GM19467 (cell line): ENCODE measurements around the gene CMTR2.

Experiments used
- ATAC-seq: cut with Tn5 transposase; IDR thresholded peaks from one replicate; pipeline ENCODE4 v1.9.1; 2021; ENCODE audit warnings: mild to moderate bottlenecking, moderate library complexity; ENCODE audit not compliant: unreplicated experiment

The CMTR2 gene

DNA sequence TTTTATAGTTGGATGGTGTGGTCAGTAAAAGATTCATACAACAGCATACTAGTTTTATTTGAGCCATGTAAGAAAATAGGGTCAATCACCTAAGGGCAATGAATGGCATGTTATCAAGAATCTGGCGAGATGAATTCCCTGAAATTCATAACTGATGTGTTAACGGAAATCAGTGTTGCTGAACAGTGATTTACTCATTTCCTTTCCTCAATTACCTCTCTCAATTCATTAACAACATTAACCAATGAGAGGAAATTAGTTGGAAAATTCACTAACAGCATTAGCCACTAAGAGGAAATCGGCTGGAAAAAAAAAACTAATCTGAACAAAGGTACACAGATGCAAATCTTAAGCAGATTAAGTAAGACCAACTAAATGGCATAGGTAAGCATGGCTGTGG, 6.3 kb downstream of the CMTR2 start:
- no peak for ATAC-seq

DNA sequence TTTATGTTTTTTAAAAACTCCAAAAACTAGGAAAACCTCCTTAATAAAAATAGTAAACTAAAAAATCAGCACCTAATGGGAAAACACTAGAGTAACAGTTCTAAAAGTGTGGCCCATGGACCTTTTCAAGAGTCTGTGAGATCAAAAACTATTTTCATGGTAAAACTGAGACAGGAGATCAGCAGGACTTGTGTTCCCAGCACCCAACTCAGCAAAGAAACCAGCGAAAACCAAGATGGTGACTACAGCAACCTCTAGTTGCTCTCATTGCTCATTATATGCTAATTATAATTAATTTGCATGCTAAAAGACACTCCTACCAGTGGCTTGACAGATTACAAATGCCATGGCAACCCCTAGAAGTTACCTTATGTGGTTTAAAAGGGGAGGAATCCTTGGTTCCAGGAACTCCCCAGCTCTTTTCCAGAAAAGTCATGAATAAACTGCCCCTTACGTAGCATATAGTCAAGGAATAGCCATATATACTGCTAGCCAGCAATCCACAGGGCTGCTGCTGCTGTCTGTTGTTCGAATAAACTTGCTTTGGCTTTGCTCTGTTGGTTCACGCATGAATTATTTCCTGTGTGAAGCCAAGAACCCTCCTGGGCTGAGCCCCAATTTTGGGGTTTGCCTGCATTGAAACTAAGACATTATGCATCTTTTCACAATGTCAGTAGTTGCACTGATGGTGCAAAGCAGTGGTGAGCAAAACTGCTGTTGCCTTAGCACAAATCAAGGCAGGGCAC, 12.4 kb downstream of the CMTR2 start:
- no peak for ATAC-seq

DNA sequence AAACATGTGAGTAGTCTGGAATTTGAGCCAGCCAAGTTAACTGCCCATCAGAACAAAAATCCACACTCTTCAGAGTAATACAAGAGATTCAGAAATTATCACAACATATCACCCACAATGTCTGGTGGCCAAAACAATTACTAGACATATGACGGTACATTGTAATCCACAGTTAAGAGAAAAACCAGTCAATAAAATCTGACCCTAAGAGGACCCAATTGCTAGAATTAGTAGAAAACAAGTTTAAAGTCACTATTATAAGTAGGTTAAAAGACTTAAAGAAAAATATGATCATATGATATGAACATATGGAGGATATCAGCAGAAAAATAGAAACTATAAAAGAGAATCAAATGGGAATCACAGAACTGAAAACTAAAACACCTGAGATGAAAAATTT, 15.8 kb downstream of the CMTR2 start:
- no peak for ATAC-seq

DNA sequence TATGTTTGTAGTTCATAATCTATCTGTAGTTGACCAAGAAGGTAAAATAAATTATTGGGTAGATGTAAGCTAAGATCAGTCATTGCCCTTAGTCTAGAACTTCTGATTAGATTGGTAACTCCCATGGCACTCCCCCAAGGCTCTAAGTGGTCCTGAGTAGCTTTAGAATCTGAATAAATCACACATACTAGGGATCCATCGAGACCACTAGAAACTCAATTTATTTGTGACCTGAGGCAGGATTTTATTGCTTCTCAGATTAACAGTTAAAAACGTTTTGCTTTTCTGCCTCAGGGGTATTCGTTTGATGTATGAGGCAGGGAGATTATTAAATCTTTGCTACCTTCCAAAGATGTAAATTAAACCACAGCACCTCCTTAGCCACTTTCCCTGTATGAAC, 24.9 kb downstream of the CMTR2 start:
- no peak for ATAC-seq

DNA sequence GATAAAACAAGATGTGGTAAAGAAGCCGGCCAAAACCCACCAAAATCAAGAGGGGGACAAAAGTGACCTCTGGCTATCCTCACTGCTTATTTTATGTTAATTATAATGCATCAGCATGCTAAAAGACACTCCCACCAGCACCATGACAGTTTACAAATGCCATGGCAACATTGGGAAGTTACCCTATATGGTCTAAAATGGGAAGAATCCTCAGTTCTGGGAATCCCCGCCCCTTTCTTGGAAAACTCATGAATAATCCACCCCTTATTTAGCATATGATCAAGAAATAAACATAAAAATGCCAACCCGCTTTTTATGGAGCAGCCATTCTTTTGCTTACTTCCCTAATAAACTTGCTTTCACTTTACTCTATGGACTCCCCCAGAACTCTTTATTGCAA, 25.6 kb downstream of the CMTR2 start:
- ATAC-seq = no peak

DNA sequence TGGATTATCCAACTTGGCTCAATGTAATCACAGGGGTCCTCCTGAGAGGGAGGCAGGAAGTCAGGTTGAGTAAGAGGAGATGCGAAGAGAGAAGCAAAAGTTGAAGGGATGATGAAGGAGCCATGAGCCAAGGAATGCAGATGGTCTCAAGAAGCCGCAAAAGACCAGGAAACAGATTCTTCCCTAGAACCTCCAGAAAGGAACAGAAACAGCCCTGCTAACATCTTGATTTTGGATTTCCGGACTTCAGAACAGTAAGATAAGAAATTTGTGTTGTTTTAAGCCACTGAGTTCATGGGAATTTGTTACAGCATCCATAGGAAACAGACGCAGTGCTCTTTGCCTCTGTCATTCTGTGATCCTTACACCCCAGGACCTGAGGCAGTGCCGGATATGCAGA, 26.8 kb downstream of the CMTR2 start:
- ATAC-seq = no peak

DNA sequence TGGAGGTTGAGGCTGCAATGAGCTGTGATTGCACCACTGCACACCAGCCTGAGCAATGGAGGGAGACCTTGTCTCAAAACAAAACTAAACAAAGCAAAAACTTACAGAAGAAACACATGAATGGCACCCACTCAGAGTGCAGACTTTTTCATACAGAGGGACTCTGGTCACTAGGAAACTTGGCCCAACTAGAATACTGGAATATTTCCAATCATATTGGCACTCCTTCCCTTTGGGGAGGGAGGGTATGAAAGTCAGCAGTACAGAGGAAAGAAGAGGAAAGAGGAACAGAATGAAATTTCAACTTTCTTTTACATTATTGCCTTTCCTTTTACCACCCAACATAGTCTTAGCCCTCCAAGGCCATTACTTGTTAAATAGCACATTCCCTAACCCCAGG, 28.2 kb downstream of the CMTR2 start:
- no peak for ATAC-seq

DNA sequence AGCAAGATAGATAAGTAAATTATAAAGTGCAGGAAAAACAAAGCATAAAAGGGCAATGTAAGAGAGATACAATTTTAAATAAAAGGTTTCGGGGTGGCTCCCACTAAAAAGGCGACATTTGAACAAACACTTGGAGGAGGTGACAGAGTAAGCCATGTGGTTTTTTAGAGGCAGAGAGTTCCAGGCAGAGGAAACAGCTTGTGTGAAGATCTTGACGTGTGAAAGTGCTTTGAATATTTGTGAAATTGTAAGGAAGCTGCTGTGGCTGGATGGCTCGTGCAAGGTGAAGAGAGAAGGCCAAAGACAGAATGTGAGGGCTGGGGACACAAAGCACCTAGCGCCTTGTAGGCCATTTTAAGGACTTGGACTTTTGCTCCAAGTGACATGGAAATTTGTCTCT, 30.1 kb downstream of the CMTR2 start:
- ATAC-seq = no peak

DNA sequence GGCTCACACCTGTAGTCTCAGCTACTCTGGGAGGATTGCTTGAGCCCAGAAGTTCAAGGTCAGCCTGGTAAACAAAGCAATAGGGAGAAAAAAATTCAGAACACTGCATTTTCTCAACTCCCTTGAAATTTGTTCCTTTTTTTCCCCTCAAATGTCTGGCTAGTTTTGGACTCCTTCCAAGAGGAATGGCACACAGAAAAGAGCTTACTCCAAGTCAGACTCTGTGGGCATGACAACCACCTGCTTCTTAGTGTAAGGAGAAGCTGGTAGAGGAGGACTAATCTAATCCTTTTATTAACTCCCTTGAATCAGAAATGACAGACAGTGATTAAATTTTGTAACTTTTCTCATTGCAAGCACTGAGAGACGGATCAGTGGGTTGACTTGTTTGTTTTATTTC, 30.8 kb downstream of the CMTR2 start:
- ATAC-seq = no peak

DNA sequence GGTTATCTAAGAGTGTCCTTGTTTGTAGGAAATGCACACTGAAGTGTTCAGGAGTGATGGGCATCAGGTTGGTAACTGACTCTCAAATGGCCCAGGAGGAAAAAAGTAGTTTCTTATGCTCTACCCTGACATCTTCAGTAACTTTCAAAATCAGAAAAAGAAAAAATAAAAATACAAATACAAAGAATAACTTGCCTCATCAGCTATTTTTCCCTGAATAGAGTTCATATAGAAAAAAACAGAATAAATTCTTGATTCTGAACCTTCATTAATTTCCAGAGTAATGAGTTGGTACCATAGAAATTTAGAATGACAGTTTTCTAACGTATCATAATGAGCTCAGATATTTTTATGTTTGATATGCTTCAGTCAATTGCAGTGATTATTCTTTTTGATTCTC, 31.4 kb downstream of the CMTR2 start:
- no peak for ATAC-seq

DNA sequence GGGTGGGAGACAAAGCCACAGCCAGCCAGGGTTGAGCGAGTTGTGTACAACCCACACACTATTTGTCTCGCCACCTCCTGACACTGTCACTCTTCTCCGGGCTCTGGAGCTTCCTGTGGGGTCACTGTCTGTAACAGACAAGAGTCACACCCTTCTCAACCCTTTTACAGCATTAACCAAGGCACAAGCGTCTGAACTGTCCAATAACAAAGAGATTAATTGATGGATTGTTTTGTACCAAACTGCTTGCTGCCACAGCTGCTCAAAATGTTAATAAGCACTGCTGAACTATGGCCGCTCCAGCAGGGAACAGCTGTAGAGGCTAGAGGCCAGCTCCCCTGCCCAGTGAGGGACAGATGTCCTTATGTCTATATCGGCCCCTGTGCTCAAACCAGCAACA, 33.5 kb downstream of the CMTR2 start:
- ATAC-seq = no peak

DNA sequence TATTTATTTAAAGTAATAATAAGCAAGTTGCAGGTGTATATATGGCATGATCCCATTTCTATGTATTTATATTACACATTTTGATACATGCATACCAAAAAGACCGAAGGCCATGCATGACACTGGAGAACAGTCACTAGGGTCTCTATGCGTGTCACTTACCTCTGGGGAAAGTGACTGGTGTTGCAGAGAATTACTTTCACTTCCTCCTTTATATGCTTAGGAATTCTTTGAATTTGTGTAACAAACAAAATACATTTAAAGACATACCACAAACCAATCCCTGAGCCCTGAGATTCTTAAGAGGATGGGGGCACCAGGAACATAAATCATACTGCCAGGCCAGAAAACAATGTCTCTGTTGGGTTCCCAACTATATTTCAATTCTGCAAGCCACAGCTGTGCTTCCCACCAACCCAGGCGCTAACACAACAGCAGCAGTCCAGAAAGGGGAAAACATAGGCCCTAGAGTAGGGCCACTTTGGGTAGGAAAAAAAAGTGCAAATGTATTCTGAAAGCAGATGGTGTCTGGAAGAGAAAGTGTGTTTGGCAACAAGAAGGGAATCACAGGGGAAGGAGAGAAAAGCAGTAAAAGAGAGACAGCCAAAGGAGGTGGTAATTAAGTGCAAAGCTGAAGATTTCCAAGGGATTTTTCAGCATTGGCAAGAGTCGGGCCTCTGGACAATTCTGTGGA, 34.2 kb downstream of the CMTR2 start:
- ATAC-seq = no peak

DNA sequence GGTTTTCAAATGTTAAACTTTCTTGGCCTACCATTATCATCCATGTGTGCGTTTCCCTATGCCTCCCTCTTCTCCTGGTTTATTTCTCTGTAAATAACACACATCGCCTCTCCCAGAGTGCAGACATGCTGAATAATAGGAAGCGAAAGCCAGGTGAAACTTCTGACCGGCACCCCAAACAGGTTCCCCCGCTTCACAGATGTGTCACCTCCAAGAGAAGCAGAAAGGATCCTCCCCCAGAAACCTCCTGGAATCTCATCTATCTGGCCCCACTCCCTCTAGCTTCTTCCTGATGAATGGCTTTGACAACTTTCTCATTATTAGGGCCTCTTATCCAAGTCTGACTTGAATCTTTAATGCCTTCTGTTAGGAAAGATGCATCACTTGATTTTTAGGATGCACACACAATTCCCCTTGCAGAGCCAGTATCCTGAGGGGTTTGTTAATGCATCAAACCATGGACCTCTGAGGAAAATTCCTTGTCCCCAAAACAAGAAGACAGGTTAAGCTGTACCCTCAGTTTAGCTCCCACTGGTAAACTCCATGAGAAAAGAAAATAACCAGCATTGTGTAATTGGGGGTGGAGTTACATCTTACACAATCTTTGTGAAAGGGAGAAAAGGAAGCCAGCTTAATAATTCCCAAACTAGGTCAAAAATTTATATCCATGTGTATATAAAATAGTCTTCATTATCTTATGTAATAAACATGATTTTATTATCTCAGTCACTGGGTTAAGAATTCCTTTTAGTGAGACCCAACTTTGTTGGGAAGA, 38.6 kb downstream of the CMTR2 start:
- ATAC-seq = no peak

DNA sequence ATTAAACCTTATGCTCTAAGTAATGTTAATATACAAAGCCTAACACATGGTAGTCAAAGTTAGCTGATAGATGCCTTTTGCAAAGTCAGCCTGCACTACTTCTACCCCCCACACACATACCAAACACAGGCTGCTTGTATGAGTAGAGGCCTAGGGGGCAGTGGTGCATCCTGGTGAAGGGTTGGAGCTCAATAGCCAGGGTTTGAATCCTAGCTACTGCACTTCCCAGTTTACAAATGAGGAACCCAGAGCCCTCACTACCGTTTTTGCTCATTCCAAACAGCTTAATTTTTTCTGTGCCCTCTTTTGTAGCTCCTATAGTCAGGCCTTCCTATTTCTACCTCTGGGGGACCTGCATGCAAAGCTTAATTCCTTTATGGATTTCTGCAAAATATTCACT, 39.8 kb downstream of the CMTR2 start:
- ATAC-seq = no peak

DNA sequence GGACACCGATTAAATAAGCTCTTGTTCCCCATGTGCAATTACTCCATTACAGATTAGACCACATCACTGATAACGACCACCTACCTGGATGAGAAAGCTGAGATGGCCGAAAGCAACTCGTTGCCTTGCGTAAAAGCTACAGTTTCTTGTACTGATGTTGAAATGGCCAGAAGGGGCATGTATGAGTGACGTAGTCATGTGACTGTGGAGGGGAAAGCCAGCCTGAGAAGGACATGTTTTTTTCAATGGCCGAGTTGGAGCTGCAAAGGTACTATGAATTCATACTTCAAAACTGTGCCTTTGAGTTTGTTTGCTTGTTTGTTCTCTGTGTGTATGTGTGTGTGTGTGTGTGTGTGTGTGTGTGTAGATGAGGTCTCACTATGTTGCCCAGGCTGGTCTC, 41.7 kb downstream of the CMTR2 start:
- no peak for ATAC-seq

DNA sequence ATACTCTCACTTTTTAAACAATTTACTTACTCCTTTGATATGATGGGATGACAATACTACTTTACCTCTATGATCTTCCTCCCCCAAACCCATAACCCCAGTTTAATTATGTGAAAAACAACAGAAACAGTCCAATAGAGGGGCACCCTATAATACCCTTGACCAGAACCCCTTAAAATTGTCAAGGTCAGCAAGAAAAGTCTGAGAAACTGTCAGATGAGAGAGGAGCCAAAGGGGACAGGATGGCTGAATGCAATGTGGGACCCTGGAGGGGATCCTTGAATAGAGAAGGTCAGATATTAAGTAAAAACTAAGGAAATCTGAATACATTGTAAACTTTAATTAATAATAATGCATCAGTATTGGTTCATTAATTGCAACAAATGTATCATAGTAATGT, 42.9 kb downstream of the CMTR2 start:
- ATAC-seq = no peak

DNA sequence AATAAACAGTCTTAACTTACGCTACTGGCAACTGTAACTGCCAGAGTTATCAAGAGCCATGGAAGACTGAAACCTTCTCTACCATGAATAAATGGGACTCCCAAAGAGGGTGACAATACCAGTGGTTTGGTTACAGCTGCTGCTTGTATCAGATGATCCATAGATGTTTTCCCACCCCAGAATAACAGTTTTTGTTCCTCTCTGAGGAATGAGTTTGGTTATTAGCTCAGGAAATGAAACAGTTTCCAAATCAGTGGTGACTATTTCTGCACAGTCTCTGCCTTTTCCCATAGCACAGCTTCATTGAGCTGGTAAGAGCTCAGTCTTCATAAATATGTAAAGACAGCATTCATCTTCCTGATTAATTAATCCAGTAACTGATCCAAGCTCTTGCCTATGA, 44.7 kb downstream of the CMTR2 start:
- ATAC-seq = no peak

DNA sequence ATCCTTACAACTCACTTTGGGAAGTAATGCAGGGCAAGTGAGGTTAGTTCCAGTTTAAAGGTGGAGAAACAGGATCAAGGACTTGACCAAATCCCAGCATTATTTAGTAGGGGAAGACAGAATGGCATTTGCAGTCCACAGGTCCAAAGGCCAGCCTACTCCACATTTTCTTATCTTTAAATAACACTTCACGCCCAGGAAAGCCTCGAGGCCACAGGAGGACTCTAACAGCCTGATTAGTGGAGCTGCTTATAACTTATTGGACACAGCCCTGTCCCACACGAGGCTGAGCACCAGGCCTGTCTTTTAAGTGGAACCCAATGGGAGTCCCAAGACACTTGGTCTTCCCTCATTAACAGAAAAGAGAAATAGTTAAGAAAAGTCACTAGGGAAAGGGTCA, 46.6 kb downstream of the CMTR2 start:
- no peak for ATAC-seq

DNA sequence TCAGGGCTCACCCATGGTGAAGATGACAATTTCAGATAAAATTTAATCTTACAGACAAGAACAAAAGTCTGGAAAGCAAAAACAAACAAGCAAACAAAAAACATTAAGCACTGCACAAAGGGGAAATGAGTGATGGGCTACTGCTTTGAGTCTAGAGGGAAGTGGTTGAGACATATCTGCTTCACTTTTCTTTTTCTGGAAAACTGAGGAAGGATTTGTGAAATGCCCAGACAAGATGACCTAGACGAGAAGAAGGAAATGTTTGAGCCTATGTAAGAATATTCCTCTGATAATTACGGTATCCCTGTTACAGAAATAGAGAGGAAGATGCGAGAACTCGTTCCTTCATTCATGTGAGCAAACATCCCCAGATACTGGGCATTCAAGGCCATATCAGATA, 47.2 kb downstream of the CMTR2 start:
- no peak for ATAC-seq
